ENCODE results near the gene PLSCR2. TPM values are rescaled to one million over a fixed set of nuclear protein-coding genes. Genes with fewer than 3 reads are reported as not detected.
A peak's percentile ranks its signal among the peaks of the same experiment; 100 is the strongest.
"Not testable (repeated sequence)": the region's sequence is repeated elsewhere in the genome, so short reads cannot be mapped to it uniquely, and the experiment has no call there.

PLSCR2 gene
- total RNA-seq, 1 donor from 2014 or later: not detected

DNA sequence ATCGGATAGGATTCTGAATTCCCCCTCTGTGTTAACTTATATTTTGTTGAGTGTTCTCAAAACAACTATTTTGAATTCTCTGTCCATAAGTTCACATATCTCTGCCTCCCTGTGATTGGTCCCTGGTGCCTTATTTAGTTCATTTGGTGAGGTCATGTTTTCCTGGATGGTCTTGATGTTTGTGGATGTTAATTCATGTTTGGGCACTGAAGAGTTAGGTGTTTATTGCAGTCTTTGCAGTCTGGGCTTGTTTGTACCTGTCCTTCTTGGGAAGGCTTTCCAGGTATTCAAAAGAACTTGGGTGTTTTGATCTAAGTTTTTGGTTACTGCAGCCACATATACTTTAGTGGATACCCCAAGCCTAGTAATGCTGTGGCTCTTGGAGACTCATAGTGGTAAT, 23.3 kb downstream of the PLSCR2 start:
- DNase-seq (ENCODE audit: low read depth): no peak
- TF ChIP-seq, protein P1, sequence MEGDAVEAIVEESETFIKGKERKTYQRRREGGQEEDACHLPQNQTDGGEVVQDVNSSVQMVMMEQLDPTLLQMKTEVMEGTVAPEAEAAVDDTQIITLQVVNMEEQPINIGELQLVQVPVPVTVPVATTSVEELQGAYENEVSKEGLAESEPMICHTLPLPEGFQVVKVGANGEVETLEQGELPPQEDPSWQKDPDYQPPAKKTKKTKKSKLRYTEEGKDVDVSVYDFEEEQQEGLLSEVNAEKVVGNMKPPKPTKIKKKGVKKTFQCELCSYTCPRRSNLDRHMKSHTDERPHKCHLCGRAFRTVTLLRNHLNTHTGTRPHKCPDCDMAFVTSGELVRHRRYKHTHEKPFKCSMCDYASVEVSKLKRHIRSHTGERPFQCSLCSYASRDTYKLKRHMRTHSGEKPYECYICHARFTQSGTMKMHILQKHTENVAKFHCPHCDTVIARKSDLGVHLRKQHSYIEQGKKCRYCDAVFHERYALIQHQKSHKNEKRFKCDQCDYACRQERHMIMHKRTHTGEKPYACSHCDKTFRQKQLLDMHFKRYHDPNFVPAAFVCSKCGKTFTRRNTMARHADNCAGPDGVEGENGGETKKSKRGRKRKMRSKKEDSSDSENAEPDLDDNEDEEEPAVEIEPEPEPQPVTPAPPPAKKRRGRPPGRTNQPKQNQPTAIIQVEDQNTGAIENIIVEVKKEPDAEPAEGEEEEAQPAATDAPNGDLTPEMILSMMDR (conservative IDR thresholded peaks at IDR 0.05; ENCODE audit: low read depth, low read length): no peak
- no peak overlapping the region for H3K4me3 ChIP-seq (ENCODE audit: low read depth, low read length)

DNA sequence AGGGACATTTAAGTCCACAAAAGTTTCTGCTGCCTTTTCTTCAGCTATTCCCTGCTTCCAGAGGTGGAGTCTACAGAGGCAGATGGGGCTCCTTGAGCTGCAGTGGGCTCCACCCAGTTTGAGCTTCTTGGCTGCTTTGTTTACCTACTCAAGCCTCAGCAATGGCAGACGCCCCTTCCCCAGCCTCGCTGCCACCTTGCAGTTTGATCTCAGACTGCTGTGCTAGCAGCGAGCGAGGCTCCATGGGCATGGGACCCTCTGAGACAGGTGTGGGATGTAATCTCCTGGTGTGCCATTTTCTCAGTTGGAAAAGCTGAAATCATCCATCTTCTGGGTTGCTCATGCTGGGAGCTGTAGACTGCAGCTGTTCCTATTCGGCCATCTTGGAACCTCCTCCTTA, 29.1 kb downstream of the PLSCR2 start:
- DNase-seq (ENCODE audit: low read depth); H3K4me3 ChIP-seq (ENCODE audit: low read depth, low read length): not testable (repeated sequence)

DNA sequence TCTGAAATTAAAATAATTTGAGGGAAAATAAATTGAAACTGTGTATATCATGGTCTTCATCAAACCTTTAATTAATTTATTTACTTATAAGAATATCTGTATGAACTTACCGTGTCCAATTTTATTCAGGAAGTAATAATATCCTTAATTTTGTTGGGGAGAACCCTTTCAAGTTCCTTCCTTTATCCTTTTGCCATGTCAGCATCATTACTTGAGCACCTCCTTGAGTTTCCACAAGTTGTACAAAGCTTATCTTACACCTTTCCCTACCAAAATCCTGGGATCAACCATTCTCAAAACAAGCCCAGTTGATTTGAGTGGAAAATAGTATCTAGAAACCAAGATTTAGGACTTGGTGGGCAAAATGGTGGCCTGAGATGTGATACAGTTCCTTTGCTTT, 37.3 kb downstream of the PLSCR2 start:
- H3K4me3 ChIP-seq (ENCODE audit: low read depth, low read length): no peak overlapping the region

DNA sequence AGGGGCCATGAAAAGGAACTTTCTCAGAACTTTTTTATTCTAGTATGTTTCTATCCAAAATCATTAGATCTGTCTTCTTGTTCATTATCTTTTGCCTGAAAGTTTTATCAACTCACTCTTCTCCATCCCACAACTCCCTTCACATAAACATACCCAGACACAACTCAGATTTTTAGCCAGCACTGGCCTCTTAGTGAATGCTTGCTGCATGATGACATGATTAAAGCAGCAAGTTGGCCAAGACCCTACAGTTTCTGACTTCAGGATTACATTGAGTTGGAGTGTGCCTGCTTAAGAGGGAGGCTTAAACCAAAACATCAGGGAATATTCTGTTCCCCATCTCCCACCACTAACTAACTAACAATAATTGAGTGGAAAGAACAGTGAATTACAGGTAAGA, 38.1 kb downstream of the PLSCR2 start:
- no peak for DNase-seq (ENCODE audit: low read depth)
- H3K4me3 ChIP-seq (ENCODE audit: low read depth, low read length): no peak overlapping the region
- TF ChIP-seq, protein P1 (conservative IDR thresholded peaks at IDR 0.05; ENCODE audit: low read depth, low read length): no peak

More for the DNA sequence above, 37.3 kb downstream of the PLSCR2 start:
- no peak for DNase-seq (ENCODE audit: low read depth)
- TF ChIP-seq, protein P1 (conservative IDR thresholded peaks at IDR 0.05; ENCODE audit: low read depth, low read length): no peak

DNA sequence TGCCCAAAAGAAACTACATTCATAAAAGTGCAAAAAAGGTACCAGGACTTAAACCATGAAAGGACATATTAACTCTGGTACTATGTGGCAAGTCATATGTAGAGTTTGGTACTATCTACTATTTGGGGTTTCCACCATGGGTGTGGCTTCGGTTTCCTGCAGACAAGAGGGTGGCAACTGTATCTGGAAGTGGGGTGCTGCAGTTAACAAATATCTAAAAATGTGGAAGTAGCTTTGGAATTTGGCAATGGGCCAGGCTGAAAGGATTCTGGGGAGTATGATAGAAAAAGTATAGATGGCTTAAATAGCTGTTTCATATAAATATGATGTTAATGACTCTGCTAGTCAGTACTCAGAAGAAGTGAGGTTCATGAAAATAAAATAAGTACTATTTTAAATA, 44.0 kb downstream of the PLSCR2 start:
- no peak for DNase-seq (ENCODE audit: low read depth)
- TF ChIP-seq, protein P1 (conservative IDR thresholded peaks at IDR 0.05; ENCODE audit: low read depth, low read length): no peak
- no peak overlapping the region for H3K4me3 ChIP-seq (ENCODE audit: low read depth, low read length)

DNA sequence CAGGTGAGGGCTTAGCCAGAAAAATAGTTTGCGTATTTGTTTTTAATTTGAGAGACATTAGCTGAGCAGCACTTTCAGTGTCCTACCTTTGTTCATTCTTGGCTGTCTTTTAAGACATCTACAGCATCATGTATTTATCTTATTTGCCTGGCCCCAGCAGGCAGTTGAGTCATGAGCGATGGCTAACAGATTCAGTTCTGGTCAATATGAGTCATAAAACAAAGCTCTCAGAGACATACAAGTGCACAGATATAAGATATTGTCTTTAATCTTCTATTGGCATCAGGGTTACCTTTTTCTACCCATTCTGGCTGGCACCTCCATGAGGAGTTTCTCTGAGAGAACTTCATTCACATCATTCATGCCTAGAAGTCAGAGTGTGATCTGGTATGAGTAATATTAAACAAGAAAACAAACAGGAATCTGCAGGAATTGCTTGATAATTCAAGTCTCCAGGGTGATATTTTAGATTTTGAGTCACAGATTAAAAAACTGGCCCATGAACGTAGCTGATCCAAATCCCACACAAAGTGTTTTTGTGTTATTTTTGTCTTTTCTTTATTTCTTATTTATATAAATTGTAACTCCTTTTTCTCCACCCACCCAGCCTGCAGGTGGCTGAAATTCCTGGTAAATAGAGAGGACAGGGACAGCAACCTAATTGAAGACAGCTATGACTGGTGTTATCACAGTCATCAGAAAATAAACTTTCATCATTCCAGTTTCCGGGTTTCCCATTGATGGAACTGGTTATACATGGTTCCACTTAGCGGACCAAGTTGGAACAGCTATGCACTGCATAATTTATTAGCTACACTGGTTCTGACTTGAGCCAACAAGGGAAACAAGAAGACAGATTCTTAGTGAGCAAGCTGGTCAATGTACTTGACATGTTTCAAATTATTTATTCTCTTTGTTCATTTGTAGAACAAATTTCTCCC, 47.3 kb downstream of the PLSCR2 start:
- DNase-seq (ENCODE audit: low read depth): peak; percentile 2
- H3K4me3 ChIP-seq (ENCODE audit: low read depth, low read length): no peak overlapping the region
- TF ChIP-seq, protein P1 (conservative IDR thresholded peaks at IDR 0.05; ENCODE audit: low read depth, low read length): no peak

DNA sequence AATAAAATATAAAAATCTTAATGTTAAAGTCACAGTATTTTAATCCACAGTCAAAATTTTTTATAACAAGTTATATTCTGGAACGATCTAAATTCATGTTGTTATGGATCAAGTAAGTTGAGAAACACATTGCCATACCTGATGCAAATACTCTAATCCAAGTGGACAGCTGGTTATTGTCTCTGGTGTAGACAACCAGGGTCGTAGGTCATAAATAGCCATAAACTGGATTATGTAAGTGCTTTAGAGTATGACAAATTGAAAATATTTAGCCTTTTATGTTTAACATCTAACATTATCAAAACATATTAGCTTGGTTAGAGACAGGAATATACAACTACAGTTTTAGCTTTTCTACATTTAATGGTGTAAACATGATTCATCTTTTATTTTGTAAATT, 53.0 kb downstream of the PLSCR2 start:
- no peak overlapping the region for H3K4me3 ChIP-seq (ENCODE audit: low read depth, low read length)
- no peak for DNase-seq (ENCODE audit: low read depth)
- TF ChIP-seq, protein P1 (conservative IDR thresholded peaks at IDR 0.05; ENCODE audit: low read depth, low read length): no peak
